Muscle of arm (tissue), 12 donors: ENCODE results near the gene NMUR1. TPM values are rescaled to one million over a fixed set of nuclear protein-coding genes. Genes with fewer than 3 reads are reported as not detected.
A peak's percentile ranks its signal among the peaks of the same experiment; 100 is the strongest.

ENCODE experiments used
- DNase-seq: peaks from one replicate; pipeline ENCODE4 v3.0.0-alpha.2; 2013
- polyA plus RNA-seq, 12 donors: library from polyadenylated mRNA; unstranded; fragments of 120-200 nt; gene quantifications; one replicate each; pipeline ENCODE4 v1.2.1, GENCODE V29; 2013; ENCODE audit not compliant: insufficient read length in 12 of 12

Gene NMUR1
- polyA plus RNA-seq, 12 donors = 0.11 to 0.32 (median 0.24) TPM; not detected in 2

- DNase-seq = no peak
These were observed 3.2 kb downstream of the NMUR1 start for GRCh38 chr2:231527091-231527395.

DNA sequence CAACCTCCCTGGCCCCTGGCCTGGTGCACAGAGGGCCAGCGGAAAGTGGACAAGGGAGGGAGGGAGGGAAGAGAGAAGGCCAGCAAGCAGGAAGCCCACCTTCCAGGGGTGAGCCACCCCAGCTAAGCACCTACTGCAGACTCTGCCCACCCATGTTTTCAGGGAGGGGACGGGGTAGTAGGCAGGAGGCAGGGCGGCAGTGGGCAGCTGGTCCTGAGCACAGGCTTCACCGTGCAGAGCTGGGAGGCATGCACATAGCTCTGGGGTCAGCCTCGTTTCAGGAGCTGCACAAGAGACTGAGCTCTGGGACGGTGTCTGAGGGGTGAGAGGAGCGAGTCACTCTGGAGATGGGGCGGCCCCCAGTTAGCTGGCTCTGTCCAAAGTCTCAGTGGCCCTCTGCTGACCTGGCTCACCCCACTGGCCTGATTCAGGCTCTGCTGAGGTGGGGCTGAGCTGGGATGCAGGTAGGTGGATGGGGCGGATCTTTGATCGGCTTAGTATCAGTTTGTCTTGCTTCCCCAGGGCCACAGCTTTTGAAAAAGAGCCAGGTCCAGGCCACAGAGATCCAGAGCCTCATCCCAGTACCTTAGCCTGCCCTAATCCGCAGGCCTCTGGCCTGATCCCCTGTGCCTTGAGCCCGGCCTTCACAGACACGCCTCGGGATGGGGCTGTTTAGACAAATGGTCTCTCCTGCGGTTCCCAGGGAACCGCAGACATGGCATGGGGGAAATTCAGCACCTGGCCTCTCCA lies 3.7 kb downstream of the NMUR1 start:
- no peak for DNase-seq

GRCh38 chr2:231525248-231526163 lies 4.7 kb downstream of the NMUR1 start:
- no peak for DNase-seq

DNA sequence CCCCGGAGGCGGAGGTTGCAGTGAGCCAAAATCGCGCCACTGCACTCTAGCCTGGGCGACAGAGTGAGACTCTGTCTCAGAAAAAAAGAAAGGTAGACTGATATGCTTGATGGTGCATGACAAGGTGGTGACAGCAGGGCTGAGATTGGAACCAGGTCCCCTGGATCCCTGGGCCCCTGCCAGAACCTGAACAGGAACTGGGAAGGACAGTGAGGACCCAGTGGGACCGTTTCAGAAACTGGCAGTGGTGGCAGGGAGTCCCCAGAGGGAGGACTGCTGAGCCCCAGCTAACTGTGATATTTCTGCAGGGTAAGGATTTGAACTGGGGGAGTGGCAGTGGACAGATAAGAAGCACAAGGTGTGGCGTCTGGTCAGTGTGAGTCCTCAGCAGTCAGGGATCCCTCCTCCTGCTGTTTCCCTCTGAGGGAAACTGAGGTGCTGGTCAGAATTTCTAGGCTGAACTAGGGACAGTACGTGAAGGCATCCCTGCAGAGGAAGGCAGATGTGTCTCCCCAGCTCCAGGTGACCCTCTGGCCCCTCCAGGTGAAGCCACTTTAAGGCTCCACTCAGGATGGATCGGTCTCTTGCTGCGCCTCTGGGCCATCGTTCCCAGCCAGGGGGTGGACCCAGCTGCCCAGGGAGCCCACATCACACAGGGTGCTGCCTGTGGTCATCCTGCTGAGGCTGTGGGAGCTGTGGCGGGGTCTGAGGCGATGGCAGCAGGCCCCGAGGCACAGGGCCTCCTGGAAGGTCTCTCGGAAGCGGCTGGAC lies 5.6 kb downstream of the NMUR1 start:
- DNase-seq = no peak

DNA sequence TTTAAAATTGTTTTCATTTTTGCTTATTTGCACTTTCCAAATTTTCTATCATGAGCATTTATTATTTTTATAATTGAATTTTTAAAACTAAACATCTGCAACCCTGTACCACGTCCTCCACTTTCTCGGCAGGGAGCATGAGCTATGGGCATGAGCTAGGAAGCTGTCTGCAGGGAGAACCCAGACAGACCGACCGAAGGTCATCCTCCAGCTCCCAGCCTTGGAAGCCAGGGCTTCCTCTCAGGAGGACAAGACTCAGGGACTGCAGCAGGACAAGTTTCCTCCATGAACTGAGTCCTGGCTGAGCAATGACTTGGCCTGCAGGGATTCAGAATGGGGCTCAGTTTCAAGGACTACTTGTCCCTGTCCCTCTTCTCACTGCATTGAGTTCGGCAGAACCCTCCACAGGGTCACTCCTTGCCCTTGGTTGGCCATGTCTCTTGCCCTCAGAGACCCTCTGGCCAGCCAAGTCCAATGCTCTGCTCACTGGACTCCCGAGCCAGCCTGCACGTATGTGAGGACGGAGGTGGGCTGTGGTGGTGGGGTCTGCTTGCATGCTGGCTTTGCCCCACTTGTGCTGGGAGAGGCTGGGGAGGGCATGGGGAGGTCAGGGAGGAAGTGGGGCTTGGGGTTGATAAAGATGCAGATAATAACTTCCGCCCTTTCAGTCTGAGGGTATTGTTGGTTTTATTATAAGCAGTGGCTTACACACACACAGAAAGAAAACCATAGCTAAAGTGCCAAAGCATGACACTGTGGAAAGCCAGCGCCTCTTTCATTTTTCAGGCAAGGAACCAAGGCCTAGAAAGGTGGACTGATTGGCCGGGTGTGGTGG lies 6.6 kb downstream of the NMUR1 start:
- no peak for DNase-seq

DNA sequence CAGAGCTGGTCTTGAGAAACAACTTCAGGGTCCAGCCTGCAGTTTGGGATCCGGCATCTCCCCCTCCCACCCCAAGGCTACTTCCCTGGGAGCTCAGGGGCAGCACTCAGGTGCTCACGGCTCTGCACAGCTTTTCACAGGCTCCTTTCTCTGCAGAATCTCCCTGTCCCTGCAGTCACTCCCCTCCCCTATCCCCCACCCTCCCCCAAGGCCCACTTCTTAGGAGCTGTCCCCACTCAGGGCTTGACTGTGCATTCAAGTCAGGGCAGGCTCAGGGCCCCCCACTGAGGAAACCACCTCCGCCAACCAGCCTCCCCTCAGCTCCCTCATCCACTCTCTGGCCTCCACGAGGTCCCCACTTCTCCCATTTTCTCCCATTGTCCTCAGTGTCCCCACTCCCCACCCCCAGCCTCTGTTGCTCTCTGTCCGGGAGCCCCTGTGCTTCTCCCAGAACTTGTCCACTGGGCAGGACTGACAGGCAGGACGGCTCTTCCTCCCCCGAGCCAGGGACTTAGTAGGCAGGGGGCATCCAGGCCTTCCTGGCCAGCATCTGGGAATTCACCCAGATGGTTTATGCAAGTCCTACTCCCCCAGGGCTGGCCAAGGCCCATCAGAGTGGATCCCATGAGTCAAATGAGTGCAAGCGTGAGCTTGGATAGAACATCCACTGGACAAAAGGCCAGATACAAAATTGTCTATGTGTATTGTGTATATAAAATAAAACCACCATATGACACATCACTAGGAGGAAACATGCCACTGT lies 7.6 kb downstream of the NMUR1 start:
- no peak for DNase-seq

DNA sequence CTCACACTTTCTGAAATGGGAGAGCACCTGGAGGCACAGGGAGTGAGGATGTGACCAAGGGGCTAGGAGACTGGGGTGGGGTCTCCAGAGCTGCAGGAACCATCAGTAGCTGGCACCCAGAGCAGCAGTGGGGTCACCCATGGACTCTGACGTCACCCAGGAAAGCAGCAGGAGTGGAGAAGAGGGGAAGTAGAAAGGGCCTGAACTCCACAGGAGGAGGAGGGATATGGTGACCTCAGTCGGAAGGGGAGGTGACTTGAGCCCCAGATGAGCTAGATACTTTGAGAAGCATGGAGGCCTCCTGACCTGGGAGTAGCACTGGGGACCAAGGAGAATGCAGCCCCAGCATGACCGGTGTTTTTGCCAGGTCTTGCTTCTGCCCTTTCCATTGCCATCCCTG lies 8.8 kb downstream of the NMUR1 start:
- DNase-seq = no peak

GRCh38 chr2:231519975-231520555 lies 10.2 kb downstream of the NMUR1 start:
- DNase-seq = no peak

- no peak for DNase-seq
These were observed 11.5 kb downstream of the NMUR1 start for GRCh38 chr2:231518771-231519170.

DNA sequence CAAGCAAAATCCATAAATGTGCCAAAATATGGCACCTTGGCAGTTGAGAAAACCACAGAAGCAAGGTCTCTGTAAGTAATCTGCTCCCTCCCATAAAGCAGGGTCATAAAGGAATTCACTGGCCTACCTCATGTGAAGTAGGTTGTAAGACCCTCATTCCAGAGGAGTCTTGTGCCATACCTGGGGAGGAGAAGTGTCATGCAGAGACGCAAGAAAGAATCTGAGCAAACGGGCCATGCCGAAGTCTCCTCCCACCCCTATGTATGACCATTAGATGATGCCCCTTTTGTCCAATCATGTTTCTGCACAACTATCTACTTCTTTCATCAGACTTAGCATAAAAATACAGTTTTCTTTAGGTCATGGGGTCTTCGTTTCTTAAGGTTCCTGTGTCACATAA lies 14.6 kb downstream of the NMUR1 start:
- no peak for DNase-seq

- no peak for DNase-seq
These were observed 15.3 kb downstream of the NMUR1 start for GRCh38 chr2:231514951-231515297.

GRCh38 chr2:231514225-231514950 lies 15.9 kb downstream of the NMUR1 start:
- DNase-seq = peak; percentile 98

GRCh38 chr2:231513746-231514224 lies 16.5 kb downstream of the NMUR1 start:
- DNase-seq = no peak

- DNase-seq = no peak
These were observed 18.0 kb downstream of the NMUR1 start for GRCh38 chr2:231512222-231512621.

DNA sequence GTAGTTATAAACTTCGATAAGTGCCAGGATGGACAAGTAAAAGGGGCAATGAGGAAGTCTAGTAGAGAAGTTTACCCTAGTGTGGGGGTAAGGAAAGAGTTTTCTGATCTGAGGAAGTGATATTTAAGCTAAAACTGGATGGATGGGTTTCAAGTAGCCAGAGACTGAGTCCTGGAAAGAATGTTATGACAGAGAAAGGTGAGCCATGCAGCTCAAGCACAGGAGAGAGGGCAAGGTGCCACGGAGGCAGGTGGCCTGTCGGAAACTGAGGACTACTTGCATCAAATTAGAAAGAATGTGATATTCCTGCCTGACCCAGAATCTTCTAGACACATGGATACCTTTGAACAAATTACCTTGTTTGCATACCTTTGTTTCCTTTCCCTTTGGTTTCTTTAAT lies 26.5 kb downstream of the NMUR1 start:
- DNase-seq = no peak

DNA sequence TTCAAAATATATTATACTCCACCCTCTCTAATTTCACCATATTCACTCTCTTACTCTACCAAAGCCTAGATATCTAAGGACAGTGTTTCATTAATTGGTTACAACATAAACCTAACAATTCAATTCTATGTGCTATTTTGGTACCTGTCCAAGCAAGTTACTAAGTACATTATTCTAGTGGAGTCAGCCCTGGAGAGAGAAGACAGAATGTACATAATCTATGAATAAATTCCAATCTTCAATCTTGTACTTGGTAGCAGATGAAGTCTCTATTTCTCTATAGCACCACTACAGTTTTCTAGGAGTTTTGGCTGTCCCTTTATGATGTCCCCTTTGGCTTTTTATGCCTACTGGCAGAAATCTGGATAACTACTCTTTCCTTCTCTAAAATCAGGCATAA lies 27.6 kb downstream of the NMUR1 start:
- no peak for DNase-seq

- no peak for DNase-seq
These were observed 32.6 kb downstream of the NMUR1 start for GRCh38 chr2:231497651-231498050.

GRCh38 chr2:231494669-231495068 lies 35.6 kb downstream of the NMUR1 start:
- DNase-seq = no peak

- DNase-seq = no peak
These were observed 39.4 kb downstream of the NMUR1 start for GRCh38 chr2:231490801-231491200.

- no peak for DNase-seq
These were observed 40.3 kb downstream of the NMUR1 start for GRCh38 chr2:231489990-231490389.
